ENCODE measurements around the gene SEC61A1.

SEC61A1 gene

DNA sequence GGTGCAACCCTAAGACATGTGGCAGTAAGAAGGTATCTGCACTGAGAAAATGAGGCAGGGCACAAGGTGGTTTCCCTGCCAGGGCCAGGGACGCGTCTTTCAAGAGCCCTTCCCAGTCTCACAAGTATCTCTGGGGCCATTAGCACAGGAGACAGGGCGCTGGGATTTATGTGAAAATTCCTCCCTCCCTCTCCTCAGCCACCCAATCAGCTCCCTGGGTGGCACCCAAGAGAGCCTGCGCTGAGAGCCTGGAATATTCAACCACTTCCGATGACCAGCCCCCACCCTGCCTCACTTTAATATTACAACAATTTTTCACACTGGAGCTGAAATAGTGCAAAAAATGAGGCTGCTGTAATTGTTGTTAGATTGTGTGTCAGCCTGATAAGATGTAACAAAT lies 26.1 kb downstream of the SEC61A1 start:
- DNase-seq = no peak

DNA sequence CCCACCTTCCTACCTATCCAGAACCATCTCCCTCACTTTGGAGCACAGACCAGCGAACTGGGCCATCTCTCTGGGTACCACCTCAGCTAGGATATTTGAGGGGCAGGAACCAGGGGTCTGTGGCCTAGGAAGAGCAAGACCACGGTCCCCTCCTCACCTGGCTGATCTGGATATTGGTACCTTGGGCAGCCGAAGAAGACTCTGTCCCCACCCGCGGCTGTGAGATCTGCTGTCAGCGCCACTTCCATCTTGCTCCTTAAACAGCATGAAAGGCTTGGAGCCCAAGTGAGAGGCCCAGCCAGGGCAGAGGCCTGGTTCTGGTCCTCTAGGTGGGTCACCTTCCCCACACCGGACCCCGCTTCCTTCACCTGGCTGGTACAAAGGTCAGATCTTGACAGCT lies 26.6 kb downstream of the SEC61A1 start:
- DNase-seq = no peak

DNA sequence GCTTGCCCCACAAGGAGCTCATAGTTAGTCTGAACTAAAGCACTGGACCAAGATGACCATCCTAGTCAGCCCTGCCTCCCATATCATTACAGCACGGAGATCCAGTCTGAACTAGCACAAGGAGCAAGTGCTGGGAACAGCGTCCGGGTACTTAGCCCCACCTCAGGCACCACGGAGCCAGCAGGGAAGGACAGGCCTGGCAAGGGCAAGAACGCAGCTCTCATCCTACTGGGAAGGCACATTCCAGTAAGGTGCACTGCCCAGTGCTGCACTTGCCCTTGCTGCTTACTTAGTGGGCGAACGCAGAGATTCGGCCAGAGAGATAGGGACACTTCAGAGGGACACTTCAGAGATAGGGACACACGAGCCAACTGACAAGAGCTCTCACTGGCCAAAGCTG lies 27.6 kb downstream of the SEC61A1 start:
- DNase-seq = no peak

- DNase-seq = no peak
Measured at GRCh38 chr3:128080323-128081080, 28.3 kb downstream of the SEC61A1 start.

GRCh38 chr3:128081226-128081625 lies 29.0 kb downstream of the SEC61A1 start:
- DNase-seq = no peak

- no peak for DNase-seq
Measured at GRCh38 chr3:128081846-128082245, 29.6 kb downstream of the SEC61A1 start.

GRCh38 chr3:128082546-128082945 lies 30.3 kb downstream of the SEC61A1 start:
- no peak for DNase-seq

DNA sequence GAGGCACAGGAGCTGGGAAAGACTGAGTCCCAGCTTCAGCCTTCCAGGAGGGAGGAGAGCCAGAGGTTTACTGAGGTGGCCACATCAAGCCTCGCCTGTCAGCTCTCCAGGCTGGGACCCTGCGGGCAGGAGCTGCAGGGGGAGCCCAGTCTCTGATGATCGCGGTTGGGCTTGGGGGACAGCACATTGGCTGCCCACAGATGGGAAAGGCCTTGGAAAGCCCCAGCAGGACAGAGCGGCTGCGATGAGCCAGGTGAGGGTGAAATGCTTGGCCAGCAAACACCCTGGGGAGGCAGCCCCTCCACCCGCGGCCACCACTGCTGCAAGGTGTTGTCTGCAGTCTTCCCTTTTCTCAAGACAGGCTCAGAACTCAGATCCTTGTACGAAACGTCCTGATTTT lies 31.2 kb downstream of the SEC61A1 start:
- no peak for DNase-seq

- no peak for DNase-seq
Measured at GRCh38 chr3:128083980-128084674, 31.9 kb downstream of the SEC61A1 start.

GRCh38 chr3:128084675-128085021 lies 32.4 kb downstream of the SEC61A1 start:
- no peak for DNase-seq

- DNase-seq = no peak
Measured at GRCh38 chr3:128089135-128089534, 36.9 kb downstream of the SEC61A1 start.

- DNase-seq = no peak
Measured at GRCh38 chr3:128091586-128091985, 39.3 kb downstream of the SEC61A1 start.

- DNase-seq = no peak
Measured at GRCh38 chr3:128094295-128095151, 42.3 kb downstream of the SEC61A1 start.

- DNase-seq = peak; percentile 85
Measured at GRCh38 chr3:128095222-128095703, 43.0 kb downstream of the SEC61A1 start.

DNA sequence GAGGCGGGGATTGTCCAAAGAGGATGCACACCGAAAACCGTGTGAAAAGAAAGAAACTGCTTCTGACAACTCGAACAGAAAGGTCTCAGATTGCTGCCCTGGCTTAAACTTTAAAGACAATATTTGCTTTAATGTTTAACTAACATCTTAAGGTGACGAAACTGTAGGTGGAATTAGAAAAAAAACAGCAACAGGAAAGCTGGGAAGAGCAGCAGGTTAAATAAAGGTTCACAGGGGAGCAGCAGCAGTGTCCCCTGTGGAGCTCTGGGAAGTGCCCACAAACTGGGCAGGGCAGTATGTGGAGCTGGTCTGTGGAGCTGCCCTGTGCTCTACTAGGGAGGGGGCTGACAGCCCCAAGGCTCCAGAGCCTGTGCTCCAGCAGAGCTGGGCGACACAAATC lies 46.0 kb downstream of the SEC61A1 start:
- no peak for DNase-seq

GRCh38 chr3:128100161-128100560 lies 47.9 kb downstream of the SEC61A1 start:
- DNase-seq = no peak

- no peak for DNase-seq
Measured at GRCh38 chr3:128100638-128101037, 48.4 kb downstream of the SEC61A1 start.

DNA sequence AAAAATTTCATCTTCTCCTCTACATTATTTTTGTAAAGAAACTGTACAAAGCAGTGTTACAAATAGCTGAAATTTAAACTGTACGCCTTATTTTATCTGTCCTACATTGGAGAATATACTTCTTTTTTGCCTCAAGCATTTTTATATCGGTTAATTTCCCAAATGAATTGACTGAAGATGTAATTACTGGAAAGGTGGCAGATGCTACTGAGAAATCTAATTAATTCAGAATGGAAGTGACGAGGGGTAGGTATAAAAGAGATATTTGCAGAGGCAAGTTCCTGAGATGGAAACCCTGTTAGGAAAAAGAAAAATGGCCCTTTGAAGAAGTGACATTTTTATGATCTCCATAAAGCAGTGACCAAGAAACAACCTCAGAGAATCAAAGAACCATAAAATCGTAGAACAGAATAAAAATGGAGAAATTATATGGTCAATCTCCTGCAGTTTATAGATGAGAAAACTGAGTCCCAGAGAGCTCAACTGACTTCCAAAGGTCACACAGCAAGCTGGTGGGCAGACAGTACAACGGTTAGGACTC lies 51.0 kb downstream of the SEC61A1 start:
- no peak for DNase-seq

- no peak for DNase-seq
Measured at GRCh38 chr3:128107834-128108233, 55.6 kb downstream of the SEC61A1 start.

- DNase-seq = no peak
Measured at GRCh38 chr3:128111147-128111546, 58.9 kb downstream of the SEC61A1 start.

DNA sequence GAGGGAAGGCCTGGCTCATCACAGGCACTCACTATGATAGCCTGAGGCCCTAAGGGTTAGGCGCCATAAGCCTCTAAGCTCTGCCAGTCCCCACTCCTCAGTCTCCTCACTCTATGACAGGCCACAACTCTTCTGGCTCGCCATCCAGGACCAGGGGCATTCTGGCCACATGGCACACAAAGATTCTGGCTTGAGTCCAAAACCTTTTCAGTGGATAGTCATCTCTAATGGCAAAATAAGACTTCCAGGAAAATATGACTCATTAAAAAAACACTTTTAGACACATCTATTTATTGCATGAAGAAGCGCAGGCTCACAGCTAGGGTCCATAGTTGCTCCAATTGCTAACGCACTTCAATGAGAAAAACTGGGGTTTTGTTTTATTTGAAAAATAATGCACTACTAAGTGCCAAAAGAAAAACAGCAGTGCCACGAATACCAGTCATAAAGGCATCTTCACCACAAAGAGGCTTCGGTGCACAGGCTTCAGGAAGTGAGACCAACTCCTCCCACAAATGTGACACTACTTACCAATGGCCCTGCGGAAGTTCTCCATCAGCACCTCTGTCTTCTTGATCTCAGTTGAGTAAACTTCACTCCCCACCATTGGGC lies 60.2 kb downstream of the SEC61A1 start:
- DNase-seq = no peak
